LNCaP clone FGC (cell line): Measurements from ENCODE around the gene FDXR.

Source experiments
- DNase-seq: peaks from one replicate; pipeline ENCODE4 v3.0.0-alpha.2; 2011; ENCODE audit warnings: low read depth
- H3K4me3 ChIP-seq: 2 replicates; pipeline ENCODE4 v1.5.1; 2011; ENCODE audit warnings: mild to moderate bottlenecking, low read depth, low read length, control low read depth
- CTCF ChIP-seq: IDR thresholded peaks from 2 replicates; pipeline ENCODE4 v1.5.1; 2012; ENCODE audit warnings: mild to moderate bottlenecking; ENCODE audit not compliant: control insufficient read depth, insufficient read depth; ENCODE audit errors: extremely low read depth

Gene FDXR

GRCh38 chr17:74868908-74869255, 3.9 kb downstream of the FDXR start:
- no peak overlapping the region for H3K4me3 ChIP-seq
- no peak for TF ChIP-seq CTCF
- no peak for DNase-seq

- no peak for TF ChIP-seq CTCF
- no peak overlapping the region for H3K4me3 ChIP-seq
- DNase-seq = no peak
Measured at GRCh38 chr17:74868251-74868907, 4.4 kb downstream of the FDXR start.

- TF ChIP-seq CTCF = no peak
- H3K4me3 ChIP-seq = no peak overlapping the region
- DNase-seq = no peak
Measured at GRCh38 chr17:74866198-74866835, 6.5 kb downstream of the FDXR start.

GRCh38 chr17:74865504-74866197, 7.1 kb downstream of the FDXR start:
- no peak for TF ChIP-seq CTCF
- H3K4me3 ChIP-seq = no peak overlapping the region
- DNase-seq = no peak

GRCh38 chr17:74864866-74865395, 7.9 kb downstream of the FDXR start:
- no peak overlapping the region for H3K4me3 ChIP-seq
- TF ChIP-seq CTCF = peak; percentile 80
- no peak for DNase-seq

- no peak for TF ChIP-seq CTCF
- DNase-seq = no peak
- H3K4me3 ChIP-seq = no peak overlapping the region
Measured at GRCh38 chr17:74864297-74864865, 8.4 kb downstream of the FDXR start.
